ENCODE data around the gene PGLYRP1. TPM values are rescaled to one million over a fixed set of nuclear protein-coding genes. Genes with fewer than 3 reads are reported as not detected.

The PGLYRP1 gene
- total RNA-seq, 1 donor from 2014 or later: not detected

DNA sequence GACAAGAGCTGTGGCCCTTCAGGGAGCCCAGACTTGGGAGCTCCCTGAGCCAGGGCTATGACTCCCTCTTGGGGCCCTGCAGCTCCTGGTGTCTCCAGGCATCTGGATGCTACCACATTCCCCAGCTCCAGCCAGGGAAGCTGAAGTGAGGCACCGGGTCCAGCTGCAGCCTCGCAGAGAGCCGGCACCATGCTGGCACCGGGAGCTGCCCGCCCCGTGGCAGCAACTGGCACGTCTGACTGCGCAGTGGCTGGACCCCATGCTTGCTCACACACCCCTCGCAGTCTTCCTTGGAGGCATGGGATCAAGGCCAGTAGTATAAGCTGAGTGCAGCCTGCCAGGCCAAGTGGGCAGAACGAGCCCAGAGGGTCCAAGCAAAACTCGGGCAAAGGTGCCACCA lies 10.5 kb upstream of the PGLYRP1 start:
- DNase-seq (ENCODE audit: extremely low read depth, low read depth, low spot score): no peak

- no peak for DNase-seq (ENCODE audit: extremely low read depth, low read depth, low spot score)
These were observed 9.8 kb upstream of the PGLYRP1 start for GRCh38 chr19:46032597-46033025.

DNA sequence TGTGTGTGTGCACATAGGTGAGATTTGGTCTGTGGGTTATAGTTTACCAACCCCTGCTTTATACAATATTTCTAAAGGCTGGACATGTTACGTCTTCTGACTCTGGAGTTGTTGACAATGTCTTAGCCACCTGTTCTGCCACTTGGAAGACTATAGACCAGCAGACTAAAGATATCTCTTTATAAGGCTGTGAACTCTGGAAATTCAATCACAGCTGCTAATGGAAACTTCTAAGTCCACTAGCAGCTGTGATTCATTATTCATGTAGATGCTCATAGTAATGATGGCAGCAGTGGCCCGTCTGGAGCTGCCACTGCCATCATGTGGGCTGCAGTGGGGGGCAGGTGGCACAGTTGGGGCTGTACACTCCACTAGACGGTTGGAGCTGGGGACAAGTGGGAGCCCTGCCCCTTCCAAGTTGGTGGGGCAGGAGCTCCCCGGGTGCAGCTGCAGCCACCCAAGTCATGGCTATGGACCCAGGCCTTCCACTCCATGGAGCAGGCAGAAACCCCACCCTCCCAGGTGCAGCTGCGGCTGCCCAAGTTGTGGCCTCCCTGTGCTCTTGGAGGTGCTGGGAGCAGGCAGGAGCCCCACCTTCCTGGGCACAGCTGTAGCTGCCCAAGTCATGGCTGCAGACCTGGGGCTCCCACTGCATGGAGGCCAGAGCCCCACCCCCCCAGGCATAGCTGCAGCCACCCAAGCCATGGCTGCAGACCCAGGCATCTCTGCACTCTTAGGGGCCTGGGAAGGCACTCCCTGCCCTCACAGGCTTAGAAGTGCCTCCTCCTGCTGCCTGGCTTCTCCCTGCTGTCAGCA lies 9.1 kb upstream of the PGLYRP1 start:
- no peak for DNase-seq (ENCODE audit: extremely low read depth, low read depth, low spot score)

GRCh38 chr19:46030812-46031550 lies 8.1 kb upstream of the PGLYRP1 start:
- no peak for DNase-seq (ENCODE audit: extremely low read depth, low read depth, low spot score)

DNA sequence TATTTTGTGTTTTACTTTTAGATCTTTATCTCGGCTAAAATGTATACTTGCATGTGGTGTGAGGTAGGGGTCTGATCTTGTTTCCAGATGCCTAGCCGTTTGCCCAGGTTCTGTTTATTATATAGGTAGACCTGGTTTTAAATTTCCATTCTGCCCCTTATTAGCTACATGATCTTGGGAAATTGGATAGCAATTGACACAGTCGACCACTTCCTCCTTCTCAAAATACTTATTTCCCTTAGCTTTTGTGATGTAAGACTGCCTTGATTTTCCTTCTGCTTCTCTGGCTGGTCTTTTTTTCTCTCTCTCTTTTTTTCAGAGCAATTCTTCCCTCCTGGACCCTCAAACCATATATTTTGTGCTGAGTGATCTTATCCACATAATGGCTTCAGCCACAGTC lies 3.0 kb upstream of the PGLYRP1 start:
- no peak for DNase-seq (ENCODE audit: extremely low read depth, low read depth, low spot score)

GRCh38 chr19:46023311-46023779 lies 492 bp upstream of the PGLYRP1 start:
- DNase-seq (ENCODE audit: extremely low read depth, low read depth, low spot score): no peak

GRCh38 chr19:46022061-46022430 lies 807 bp downstream of the PGLYRP1 start:
- DNase-seq (ENCODE audit: extremely low read depth, low read depth, low spot score): no peak

DNA sequence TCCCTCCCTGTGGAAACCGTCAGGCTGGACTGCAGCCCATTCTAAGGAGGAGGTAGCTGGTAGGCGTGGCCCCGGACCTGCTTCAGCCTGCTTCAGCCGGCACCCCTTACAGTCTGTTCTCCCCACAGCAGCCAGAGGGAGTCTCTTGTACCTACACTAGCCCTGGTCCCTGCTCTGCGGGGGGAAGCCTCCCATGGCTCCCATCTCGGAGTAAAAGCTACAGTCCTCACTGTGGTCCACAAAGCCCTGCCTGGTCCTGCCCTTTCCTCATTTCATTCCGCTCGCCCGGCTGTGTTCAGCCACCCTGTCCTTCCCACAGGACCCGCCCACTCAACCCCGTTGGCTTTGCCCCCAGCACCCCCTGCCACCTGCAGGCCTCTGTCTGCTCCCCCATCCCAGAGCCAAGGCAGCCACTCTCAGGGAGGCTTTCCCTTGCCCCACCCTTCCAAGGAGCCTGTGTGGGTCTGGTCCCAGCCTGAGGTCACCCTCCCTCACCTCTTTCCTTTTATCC lies 1.3 kb downstream of the PGLYRP1 start:
- no peak for DNase-seq (ENCODE audit: extremely low read depth, low read depth, low spot score)

DNA sequence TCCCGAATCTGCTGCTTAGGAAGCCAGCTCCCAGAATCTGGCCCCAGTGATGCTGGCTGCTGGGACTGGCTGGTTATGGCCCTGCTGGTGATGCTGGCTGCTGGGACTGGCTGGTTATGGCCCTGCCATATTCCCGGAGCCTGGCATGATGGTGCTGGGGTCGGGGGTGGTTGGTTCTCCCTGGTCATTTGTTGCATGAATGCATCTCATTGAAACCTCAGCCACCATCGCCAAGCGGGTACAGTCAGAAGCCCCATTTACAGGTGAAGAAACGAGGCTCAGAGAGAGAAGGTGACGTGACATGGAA lies 2.1 kb downstream of the PGLYRP1 start:
- DNase-seq (ENCODE audit: extremely low read depth, low read depth, low spot score): no peak

DNA sequence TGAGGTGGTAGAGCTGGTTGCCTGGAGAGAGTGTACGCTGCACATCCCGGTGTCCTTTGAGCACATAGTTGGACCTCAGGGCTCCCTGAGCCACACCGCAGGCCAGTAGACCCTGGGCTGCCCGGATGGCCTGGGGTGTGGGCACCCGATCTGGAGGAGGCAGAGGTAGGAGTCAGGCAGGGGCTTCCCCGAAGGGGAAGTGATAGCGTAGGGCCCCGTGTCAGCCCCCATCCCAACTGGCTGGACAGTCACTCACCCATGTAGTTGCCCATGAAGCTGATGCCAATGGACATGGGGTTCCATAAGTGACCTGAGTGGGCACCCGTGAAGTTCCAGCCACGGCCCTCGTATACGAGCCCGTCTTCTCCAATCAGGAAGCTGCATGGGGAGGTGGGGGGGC lies 3.6 kb downstream of the PGLYRP1 start:
- no peak for DNase-seq (ENCODE audit: extremely low read depth, low read depth, low spot score)

DNA sequence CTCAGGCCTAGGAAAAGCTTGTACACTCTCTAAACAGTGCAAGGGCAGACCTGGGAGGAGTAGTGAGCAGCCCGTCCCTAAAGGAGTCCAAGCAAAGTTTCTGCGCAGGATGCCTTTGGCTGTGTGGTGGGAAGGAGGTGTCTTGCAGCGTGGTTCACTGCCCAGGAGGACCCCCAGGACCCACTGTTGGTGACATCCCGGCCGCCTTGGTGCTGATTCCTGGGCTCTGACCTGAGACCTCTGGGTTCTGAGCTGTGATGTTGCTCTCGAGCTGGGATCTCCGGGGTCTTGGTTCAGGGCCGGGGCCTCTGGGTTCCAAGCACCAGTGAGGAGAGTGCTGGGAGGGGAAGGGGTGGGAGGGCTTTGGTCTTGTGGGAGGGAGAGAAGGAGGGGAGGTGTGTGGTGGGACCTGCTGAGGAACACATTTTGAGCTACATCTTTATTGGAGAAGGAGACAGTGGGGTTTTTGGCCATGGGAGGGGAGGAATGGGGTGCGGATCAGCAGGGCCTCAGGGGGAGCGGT lies 4.1 kb downstream of the PGLYRP1 start:
- no peak for DNase-seq (ENCODE audit: extremely low read depth, low read depth, low spot score)

- DNase-seq (ENCODE audit: extremely low read depth, low read depth, low spot score): no peak
These were observed 4.8 kb downstream of the PGLYRP1 start for GRCh38 chr19:46017874-46018675.

DNA sequence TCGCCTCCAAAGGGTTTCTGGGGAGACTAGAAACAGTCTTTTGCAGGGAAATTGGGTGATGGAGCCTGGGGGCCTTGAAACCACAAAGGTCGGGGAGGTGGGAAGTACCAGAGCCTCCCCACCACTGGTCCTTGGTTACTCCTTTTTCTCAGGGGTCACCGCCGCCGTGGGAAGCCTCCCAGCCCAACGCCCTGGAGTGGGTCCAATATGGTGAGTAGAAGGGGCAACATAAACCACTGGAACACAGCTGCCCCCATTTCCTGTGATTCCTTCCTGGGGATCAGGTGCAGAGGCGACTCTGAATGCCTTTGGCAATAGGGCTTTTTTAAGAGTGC lies 5.8 kb downstream of the PGLYRP1 start:
- no peak for DNase-seq (ENCODE audit: extremely low read depth, low read depth, low spot score)

- no peak for DNase-seq (ENCODE audit: extremely low read depth, low read depth, low spot score)
These were observed 6.3 kb downstream of the PGLYRP1 start for GRCh38 chr19:46016426-46017094.

- DNase-seq (ENCODE audit: extremely low read depth, low read depth, low spot score): no peak
These were observed 7.0 kb downstream of the PGLYRP1 start for GRCh38 chr19:46015687-46016425.

- no peak for DNase-seq (ENCODE audit: extremely low read depth, low read depth, low spot score)
These were observed 7.7 kb downstream of the PGLYRP1 start for GRCh38 chr19:46014941-46015686.

- no peak for DNase-seq (ENCODE audit: extremely low read depth, low read depth, low spot score)
These were observed 8.3 kb downstream of the PGLYRP1 start for GRCh38 chr19:46014534-46014933.

DNA sequence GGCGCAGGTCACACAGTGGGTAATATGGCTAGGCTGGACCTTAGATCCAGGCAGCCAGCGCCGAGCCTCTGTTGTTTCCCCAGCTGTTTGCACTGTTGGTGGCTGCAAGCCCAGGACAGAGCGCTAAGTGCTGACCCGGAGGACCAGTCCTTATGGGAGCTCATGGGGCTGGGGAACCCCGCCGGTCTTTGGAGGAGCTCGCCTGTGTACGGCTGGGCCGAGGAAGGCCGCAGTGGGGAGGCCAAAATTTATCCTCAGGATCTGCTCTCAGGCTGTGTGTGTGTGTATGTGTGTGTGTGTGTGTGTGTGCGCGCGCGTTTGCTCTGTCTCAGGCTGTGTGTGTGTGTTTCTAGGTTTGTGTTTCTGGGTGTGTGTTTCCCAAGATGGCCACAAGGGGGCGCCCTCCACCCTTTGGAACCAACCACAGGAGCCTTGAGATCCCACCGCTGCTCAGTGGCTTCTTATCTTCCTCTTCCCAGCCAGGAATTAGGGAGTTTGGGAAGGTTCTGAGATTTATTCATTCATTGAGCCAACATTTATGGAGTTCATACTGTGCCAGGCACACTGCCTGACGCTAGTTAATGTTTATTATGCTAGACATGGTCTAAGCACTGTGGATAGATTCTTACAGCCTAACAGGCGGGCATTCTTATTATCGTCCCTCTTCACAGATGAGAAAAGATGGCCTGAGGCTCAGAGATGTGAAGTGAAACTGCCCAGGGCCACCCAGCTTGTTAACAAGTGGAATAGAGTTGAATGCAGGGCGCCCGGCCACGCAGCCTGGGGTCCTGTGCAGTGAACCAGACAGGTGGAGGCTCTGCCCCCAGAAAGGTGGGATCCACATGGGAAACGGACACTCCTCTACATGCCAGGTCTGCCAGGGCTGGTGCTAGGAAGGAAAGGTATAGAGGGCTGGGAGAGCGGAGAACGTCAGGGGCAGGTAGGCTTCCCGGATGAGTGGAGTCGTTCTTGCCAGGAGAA lies 13.0 kb downstream of the PGLYRP1 start:
- no peak for DNase-seq (ENCODE audit: extremely low read depth, low read depth, low spot score)
